Testis (tissue), 3 donors: ENCODE measurements around the gene ARHGAP44. TPM values are rescaled to one million over a fixed set of nuclear protein-coding genes. Genes with fewer than 3 reads are reported as not detected.

Experiments used
- DNase-seq: peaks from one replicate; pipeline ENCODE4 v3.0.0-alpha.2; 2019
- H3K27ac ChIP-seq, 2 donors: fragments of 200-600 bp; sonication (generic); one replicate each; pipeline ENCODE4 v1.5.1; 2019
- H3K27me3 ChIP-seq: fragments of 200-600 bp; sonication (generic); one replicate; pipeline ENCODE4 v1.5.1; 2019
- H3K36me3 ChIP-seq: fragments of 200-600 bp; sonication (generic); one replicate; pipeline ENCODE4 v1.5.1; 2017; ENCODE audit warnings: low read depth; ENCODE audit errors: missing control alignments
- H3K4me1 ChIP-seq: fragments of 200-600 bp; sonication (generic); one replicate; pipeline ENCODE4 v1.5.1; 2019
- H3K4me3 ChIP-seq, 2 donors: fragments of 200-600 bp; sonication (generic); one replicate each; pipeline ENCODE4 v1.5.1; 2017 to 2019
- H3K9me3 ChIP-seq: fragments of 200-600 bp; sonication (generic); one replicate; pipeline ENCODE4 v1.5.1; 2017
- POLR2A ChIP-seq: fragments of 450-650 bp; IDR thresholded peaks from one replicate; pipeline ENCODE4 v1.6.1; 2017; ENCODE audit warnings: antibody characterized with exemption, mild to moderate bottlenecking, moderate library complexity
- WGBS, 2 donors: methylation state at CpG; one replicate each; pipeline ENCODE4 v1.1.5; 2018; 5-methylcytosine and 5-hydroxymethylcytosine counted together
- intact Hi-C: fragments of 100-400 bp; cut with DNase I; formaldehyde crosslinking; loops from one replicate; pipeline ENCODE4 v1.15.1; 2023; ENCODE audit warnings: low total_unique reads
- polyA plus RNA-seq: library from polyadenylated mRNA; stranded (reverse); fragments of 350-450 nt; fragmentation: Illumina TruSeq; extraction: RNeasy Lipid Tissue Mini Kit (QIAGEN cat#74804); gene quantifications from one replicate; pipeline ENCODE4 v1.2.3, GENCODE V29; 2014; ENCODE audit warnings: low read depth, low replicate concordance; ENCODE audit not compliant: insufficient read depth
- total RNA-seq, 2 donors: library from RNA; depleted of rRNA; stranded (reverse); fragments of >200 nt; gene quantifications; one replicate each; pipeline ENCODE4 v1.2.3, GENCODE V29; 2016
- TF ChIP-seq, protein P1 (sequence below), 3 experiments: fragments of 450-650 bp in 2 of 3; fragments of 200-600 bp in 1 of 3; sonication (generic) in 1 of 3; IDR thresholded peaks; one replicate each; pipeline ENCODE4 v1.5.1; 2016 to 2019; ENCODE audit warnings: antibody characterized with exemption in 3 of 3, mild to moderate bottlenecking in 2 of 3, moderate library complexity in 1 of 3

Gene ARHGAP44
- total and polyA plus RNA-seq, 3 donors from 2014 or later, result 9.3 to 11.3 (median 11.0) TPM

DNA sequence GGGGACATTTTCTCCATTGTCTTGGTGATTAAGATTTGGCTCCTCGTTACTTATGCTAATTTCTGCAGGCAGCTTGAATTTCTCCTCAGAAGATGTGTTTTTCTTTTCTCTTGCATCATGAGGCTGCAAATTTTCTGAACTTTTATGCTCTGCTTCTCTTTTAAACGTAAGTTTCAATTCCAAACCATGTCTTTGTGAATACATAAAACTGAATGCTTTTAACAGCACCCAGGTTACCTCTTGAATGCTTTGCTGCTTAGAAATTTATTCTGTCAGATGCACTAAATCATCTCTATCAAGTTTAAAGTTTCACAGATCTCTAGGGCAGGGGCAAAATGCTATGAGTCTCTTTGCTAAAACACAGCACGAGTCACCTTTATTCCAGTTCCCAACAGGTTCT, 19.4 kb downstream of the ARHGAP44 start:
- Histone ChIP-seq H3K27me3 (no peaks in the 10 kb centered on the region), H3K9me3 (no peaks in the 10 kb centered on the region), H3K4me1 (no peaks in the 10 kb centered on the region), H3K27ac (no peak overlapping the region), H3K36me3 (no peaks in the 10 kb centered on the region), H3K4me3 (no peak overlapping the region)
- intact Hi-C loops, result no loop called here
- TF ChIP-seq, protein P1, sequence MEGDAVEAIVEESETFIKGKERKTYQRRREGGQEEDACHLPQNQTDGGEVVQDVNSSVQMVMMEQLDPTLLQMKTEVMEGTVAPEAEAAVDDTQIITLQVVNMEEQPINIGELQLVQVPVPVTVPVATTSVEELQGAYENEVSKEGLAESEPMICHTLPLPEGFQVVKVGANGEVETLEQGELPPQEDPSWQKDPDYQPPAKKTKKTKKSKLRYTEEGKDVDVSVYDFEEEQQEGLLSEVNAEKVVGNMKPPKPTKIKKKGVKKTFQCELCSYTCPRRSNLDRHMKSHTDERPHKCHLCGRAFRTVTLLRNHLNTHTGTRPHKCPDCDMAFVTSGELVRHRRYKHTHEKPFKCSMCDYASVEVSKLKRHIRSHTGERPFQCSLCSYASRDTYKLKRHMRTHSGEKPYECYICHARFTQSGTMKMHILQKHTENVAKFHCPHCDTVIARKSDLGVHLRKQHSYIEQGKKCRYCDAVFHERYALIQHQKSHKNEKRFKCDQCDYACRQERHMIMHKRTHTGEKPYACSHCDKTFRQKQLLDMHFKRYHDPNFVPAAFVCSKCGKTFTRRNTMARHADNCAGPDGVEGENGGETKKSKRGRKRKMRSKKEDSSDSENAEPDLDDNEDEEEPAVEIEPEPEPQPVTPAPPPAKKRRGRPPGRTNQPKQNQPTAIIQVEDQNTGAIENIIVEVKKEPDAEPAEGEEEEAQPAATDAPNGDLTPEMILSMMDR (IDR thresholded peaks at IDR 0.05), result no peak
- no peak for TF ChIP-seq POLR2A
- 95% methylated on average over 3 of the region's 3 CpGs for WGBS, 2 donors
- DNase-seq, result no peak

DNA sequence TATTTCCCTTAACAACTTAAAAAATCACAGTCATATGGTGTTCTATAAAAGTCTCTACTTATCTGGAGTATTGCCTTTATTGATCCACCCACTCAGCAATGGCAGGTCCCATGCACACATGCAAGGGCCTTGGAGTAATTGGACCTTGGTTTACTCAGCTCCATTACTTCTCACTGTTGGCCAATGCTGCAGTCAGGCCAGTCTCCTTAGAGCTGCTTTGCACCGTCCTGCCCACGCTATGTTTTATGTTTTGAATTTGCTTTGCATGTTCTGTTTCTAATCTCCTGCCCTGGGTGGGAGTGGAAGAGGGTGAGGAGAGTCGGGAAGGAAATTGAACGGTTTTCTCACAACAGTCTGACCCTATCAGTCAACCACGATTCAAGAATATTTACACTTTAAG, 23.6 kb downstream of the ARHGAP44 start:
- 29 to 50% methylated on average over 5 of the region's 5 CpGs for whole genome bisulfite sequencing, 2 donors
- DNase-seq, result no peak

DNA sequence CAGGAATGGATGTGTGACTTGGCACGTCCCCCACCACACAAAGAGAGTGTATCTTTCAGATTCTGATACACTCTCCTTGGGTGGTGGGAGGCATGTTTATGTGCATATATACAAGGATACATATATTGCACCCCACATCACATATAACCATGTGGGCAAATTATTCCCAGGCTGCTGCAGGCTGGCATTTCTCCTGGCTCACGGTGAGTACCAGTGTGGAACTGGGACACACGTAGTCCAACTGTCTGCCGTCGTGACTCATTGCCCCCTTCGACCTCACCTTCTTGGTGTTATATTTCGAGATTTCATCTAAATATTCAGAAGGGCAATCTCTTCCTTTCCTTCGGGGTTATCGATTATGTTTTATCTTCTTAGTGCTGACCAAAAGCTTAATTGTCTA, 24.4 kb downstream of the ARHGAP44 start:
- no peaks in the 10 kb centered on the region for H3K9me3 ChIP-seq
- 68 to 81% methylated on average over 9 of the region's 9 CpGs for WGBS, 2 donors

More for the DNA sequence above, 23.6 kb downstream of the ARHGAP44 start:
- Histone ChIP-seq H3K36me3 (no peaks in the 10 kb centered on the region), H3K27ac (no peak overlapping the region), H3K4me3 (no peak overlapping the region), H3K4me1 (no peaks in the 10 kb centered on the region), H3K9me3 (no peaks in the 10 kb centered on the region), H3K27me3 (no peaks in the 10 kb centered on the region)
- TF ChIP-seq, protein P1 (IDR thresholded peaks at IDR 0.05), result no peak
- no peak for TF ChIP-seq POLR2A
- intact Hi-C loops, result no loop called here

DNA sequence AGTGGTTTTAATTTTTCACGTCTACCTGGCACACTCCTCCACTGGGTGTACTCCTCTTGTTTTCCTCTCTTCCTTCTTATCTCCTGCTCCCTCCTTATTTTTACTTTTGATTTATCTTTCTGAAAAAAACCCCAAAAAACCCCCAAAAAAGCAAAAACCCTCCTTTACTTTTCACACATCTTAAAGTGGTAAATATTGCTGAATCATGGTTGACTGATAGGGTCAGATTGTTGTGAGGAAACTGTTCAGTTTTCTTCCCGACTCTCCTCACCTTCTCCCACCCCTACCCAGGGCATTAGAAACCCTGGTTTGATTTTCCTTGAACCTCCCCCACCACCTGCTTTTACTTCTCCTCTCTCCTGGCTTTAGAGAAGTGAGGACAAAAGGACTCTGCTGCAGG, 25.4 kb downstream of the ARHGAP44 start:
- Histone ChIP-seq H3K27me3 (no peaks in the 10 kb centered on the region), H3K36me3 (no peaks in the 10 kb centered on the region), H3K4me3 (no peak overlapping the region), H3K4me1 (no peaks in the 10 kb centered on the region), H3K9me3 (no peaks in the 10 kb centered on the region), H3K27ac (no peak overlapping the region)
- intact Hi-C loops, result no loop called here
- no peak for DNase-seq
- WGBS, 2 donors, result 64 to 70% methylated on average over 2 of the region's 2 CpGs
- TF ChIP-seq, protein P1 (IDR thresholded peaks at IDR 0.05), result no peak
- no peak for TF ChIP-seq POLR2A

More for the DNA sequence above, 24.4 kb downstream of the ARHGAP44 start:
- intact Hi-C loops, result no loop called here
- Histone ChIP-seq H3K4me1 (no peaks in the 10 kb centered on the region), H3K36me3 (no peaks in the 10 kb centered on the region), H3K27me3 (no peaks in the 10 kb centered on the region), H3K27ac (no peak overlapping the region), H3K4me3 (no peak overlapping the region)
- no peak for DNase-seq
- TF ChIP-seq POLR2A, result no peak
- TF ChIP-seq, protein P1 (IDR thresholded peaks at IDR 0.05), result no peak

DNA sequence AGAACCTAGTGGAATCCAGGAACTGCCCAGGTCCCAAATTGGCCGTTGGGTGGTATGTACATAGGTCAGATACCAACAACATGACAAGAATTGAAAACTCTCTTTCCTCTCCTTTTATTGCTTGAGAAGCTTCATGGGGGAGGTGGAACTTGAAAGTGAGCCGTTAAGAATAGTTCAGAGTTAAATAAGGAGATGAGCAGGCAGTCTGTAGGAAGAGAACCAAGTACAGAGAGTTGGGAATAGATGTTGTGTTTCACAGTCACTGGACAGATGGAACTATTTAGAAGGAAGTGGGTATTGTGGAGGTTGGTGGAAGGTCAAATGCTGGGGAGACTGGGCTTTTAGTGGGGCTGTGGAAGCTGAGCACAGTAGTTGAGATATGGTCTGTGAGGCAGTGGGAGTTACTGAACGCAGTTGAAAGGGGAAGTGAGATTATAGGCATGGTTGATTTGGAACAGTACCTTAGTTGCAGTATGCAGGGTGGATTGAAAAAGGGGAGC, 26.4 kb downstream of the ARHGAP44 start:
- Histone ChIP-seq H3K9me3 (no peaks in the 10 kb centered on the region), H3K36me3 (no peaks in the 10 kb centered on the region), H3K27me3 (no peaks in the 10 kb centered on the region), H3K27ac (no peak overlapping the region), H3K4me3 (no peak overlapping the region), H3K4me1 (no peaks in the 10 kb centered on the region)
- TF ChIP-seq, protein P1 (IDR thresholded peaks at IDR 0.05), result no peak
- no peak for TF ChIP-seq POLR2A
- intact Hi-C loops, result no loop called here
- 64 to 66% methylated on average over 3 of the region's 3 CpGs for WGBS, 2 donors
- no peak for DNase-seq
